Stimulated activated CD8-positive, alpha-beta memory T cell treated with anti-CD3 and anti-CD28 coated beads, Interleukin-12 subunit alpha, Interleukin-12 subunit beta, amount 100 ng/mL, for 4 hours (primary cell): Measurements from ENCODE around the gene KLB.
"Not testable (repeated sequence)": the region's sequence is repeated elsewhere in the genome, so short reads cannot be mapped to it uniquely, and the experiment has no call there.

Source experiments
- DNase-seq: peaks from one replicate; pipeline ENCODE4 v3.0.0-alpha.2; 2020; ENCODE audit warnings: low read depth

The KLB gene

DNA sequence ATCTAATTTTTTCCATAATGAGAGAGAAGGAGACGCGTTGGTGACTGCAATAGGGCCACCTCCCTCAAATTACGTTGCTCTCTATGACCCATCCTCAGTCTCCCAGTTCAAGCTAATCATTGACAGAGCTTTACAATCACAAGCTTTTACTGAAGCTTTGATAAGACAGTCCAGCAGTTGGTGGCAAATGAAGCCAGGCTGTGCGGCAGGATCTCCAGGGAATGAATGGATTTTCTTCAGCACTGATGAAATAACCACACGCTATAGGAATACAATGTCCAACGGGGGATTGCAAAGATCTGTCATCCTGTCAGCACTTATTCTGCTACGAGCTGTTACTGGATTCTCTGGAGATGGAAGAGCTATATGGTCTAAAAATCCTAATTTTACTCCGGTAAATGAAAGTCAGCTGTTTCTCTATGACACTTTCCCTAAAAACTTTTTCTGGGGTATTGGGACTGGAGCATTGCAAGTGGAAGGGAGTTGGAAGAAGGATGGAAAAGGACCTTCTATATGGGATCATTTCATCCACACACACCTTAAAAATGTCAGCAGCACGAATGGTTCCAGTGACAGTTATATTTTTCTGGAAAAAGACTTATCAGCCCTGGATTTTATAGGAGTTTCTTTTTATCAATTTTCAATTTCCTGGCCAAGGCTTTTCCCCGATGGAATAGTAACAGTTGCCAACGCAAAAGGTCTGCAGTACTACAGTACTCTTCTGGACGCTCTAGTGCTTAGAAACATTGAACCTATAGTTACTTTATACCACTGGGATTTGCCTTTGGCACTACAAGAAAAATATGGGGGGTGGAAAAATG lies at the start of gene KLB:
TSS of gene KLB (plus strand) at position 168 of the 821 bp plus-strand sequence. CDS start at position 188, 20 bp downstream.
- no peak for DNase-seq

GRCh38 chr4:39357002-39357401 lies 49.7 kb upstream of the KLB start:
- DNase-seq = no peak

- not testable (repeated sequence) for DNase-seq
Observed at GRCh38 chr4:39360611-39361010, 46.1 kb upstream of the KLB start.

- DNase-seq = no peak
Observed at GRCh38 chr4:39362827-39363226, 43.9 kb upstream of the KLB start.

DNA sequence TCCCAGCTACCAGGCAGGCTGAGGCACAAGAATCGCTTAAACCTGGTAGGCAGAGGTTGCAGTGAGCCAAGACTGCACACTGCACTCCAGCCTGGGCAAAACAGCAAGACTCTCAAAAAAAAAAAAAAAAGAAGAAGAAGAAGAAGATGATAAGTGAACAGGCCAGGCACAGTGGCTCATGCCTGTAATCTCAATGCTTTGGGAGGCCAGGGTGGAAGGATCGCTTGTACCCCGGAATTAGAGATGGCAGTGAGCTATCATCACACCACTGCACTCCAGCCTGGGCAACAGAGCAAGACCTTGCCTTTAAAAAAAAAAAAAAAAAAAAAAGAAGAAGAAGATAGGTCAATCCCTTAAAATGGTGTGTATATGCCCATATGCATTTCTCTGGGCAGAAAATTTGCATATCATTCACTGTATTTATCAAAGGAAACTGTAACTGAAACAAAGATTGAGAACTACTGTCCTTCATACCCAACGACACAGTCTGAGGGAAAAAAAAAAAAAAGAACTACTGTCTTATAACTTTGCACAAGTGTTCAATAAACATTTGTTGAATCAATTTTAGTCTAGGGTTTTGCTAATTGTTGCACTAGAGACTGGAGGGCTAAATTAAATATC lies 42.8 kb upstream of the KLB start:
- no peak for DNase-seq

DNA sequence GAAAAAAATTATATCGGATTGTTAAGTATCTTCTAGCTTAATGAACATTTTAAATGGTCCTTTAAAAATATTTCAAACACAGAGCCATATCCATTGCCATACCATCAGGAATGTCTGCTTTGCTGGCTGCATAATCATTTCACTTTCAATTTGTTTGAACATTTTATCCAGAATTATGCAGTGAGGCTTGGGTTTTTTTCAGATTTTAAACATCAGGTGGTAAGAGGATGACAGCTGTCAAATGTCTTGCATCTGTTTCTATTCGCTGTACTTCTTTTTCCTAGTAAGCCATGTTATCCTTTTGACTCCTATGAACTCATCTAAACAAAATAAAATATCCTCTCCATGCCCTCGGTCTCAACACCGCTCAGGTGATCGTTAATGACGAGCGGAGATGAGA lies 41.4 kb upstream of the KLB start:
- no peak for DNase-seq

DNA sequence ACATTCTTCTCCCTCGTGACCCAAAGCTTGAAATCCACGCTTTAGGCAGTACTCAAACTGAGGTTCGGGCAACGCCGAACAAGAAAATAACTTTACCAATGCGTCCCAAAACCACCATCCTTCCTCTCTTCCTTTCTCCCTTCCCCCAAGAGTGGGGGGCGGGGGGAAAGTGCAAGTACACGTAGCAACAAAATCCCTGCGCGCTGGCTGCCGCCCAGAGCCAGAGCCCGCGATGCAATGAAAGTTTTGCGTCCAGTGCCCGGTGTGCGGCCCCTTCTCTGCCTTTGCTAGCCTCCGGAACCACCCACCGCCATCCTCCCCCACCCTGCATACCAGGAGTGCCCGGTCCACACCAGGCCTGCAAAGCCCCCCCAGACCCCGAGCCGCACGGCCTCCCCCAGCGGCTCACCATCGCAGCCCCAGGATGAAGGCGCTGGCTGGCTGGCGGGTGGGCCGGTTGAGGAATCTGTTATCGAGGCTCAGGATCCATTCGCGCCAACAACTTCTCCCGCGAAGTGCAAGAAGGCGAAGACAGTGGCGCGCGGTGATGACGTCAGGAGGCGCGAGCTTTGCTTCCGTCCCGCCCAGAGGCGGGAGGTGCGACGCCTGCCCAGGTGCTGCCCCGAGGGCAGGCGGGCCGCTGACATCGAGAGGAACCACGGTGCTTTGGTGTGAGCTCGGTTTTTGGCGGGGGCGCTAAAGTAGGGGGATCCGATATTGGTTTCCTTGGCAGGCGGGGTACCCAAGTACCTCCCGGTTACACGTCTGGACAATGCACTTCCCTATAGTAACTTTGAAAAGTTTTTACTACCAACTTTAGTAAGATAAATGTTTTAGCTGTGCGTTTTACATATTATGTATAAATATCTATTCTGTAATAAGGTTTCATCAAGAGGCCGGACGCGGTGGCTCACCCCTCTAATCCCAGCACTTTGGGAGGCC lies 40.6 kb upstream of the KLB start, which contains the start of gene RFC1:
TSS of gene RFC1 (minus strand) at position 533 of the 942 bp plus-strand sequence. CDS start at position 412, 121 bp downstream.
- DNase-seq = peak; percentile 83

DNA sequence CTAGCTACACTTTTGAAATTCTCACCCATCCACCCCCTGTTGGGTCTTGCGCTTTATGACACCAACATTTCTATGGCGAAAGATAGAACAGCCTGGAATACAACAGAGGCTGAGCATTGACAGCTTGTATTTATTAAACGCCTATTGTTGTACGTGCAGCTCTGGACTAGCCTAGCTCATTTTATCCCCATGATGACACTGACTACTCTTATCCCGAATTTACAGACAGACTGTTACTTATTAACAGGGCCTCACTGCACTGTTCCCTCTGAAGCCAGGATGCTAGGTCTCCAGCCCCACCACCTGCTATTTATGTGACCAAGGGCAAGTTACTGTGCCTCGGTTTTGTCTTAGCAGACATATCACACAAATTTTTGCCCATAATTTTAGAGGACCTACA lies 39.6 kb upstream of the KLB start:
- DNase-seq = no peak

DNA sequence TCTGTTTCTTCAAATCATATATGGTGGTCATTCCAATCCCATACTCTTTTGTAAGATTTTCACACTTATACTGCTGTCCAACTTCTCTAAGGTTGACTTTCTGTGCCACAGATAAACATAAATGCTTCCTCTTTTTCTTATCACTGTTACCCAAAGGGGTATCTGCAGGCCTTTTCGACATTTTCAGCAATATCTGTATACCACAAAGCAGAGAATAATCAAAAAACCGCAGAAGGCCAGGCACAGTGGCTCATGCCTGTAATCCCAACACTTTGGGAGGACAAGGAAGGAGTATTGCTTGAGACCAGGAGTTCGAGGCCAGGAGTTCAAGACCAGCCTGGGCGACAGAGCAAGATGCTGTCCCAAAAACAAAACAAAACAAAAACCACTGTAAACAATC lies 37.4 kb upstream of the KLB start:
- DNase-seq = no peak

DNA sequence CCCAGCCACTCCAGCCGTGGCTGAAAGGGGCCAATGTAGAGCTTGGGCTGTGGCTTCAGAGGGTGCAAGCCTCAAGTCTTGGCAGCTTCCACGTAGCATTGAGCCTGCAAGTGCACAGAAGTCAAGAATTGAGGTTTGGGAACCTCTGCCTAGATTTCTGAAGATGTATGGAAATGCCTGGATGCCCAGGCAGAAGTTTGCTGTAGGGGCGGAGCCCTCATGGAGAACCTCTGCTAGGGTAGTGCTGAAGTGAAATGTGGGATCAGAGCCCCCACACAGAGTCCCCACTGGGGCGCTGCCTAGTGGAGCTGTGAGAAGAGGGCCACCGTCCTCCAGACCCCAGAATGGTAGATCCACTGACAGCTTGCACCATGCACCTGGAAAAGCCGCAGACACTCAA lies 35.5 kb upstream of the KLB start:
- not testable (repeated sequence) for DNase-seq

DNA sequence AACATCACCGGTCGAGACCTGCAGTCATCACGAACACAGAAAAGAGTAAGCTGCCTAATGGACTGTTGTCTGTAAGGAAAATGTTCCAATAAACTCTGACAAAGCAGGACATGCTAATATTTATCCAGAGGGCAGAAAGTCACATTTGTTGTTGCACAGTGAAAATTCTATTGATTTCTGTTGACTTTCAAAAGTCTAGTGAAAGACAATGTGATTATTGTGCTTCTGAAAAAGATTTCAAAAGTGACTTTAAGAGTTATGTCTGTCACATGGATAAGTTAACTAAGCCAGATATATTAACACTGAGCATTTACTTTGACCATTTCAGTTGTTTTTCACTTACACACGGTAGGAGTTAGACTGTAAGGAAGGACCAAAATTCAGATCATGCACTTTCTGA lies 31.3 kb upstream of the KLB start:
- no peak for DNase-seq

DNA sequence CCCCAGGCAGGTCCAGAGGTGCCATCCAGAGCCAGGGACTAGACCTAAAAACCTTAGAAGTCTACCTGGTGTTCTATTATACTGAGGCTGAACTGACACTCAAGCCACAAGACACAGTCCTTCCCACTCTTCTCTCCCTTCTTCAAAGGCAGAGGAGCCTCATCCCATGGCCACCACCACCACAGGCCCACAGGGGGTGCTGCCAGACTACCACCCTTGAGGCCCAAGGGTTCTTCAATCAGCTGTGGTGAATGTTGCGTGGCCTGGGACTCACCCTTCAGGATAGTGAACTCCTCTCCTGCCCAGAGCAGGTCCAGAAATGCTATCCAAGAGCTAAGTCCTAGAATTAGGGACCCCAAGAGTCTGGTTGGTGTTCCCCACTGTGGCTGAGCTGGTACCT lies 23.0 kb upstream of the KLB start:
- DNase-seq = no peak

GRCh38 chr4:39384563-39384962 lies 22.2 kb upstream of the KLB start:
- no peak for DNase-seq

DNA sequence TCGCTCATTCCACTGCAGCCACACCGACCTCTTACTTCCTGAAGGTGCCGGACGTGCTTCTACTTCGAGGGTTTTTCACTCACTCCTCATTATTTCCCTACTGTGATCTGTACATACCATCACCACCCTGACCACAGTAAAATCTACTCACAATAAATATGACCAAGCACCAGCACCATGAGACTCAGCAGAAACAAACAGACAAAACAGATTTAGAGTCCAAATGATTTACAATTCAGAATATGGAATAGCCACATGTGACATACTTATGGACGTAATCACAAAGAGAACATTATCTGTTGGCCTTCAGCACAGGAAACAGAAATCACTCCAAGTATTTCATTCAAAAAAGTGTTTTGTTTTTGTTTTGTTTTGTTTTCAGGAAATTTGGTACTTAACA lies 16.1 kb upstream of the KLB start:
- no peak for DNase-seq

GRCh38 chr4:39394706-39395105 lies 12.0 kb upstream of the KLB start:
- DNase-seq = no peak

GRCh38 chr4:39401640-39402039 lies 5.1 kb upstream of the KLB start:
- DNase-seq = not testable (repeated sequence)

DNA sequence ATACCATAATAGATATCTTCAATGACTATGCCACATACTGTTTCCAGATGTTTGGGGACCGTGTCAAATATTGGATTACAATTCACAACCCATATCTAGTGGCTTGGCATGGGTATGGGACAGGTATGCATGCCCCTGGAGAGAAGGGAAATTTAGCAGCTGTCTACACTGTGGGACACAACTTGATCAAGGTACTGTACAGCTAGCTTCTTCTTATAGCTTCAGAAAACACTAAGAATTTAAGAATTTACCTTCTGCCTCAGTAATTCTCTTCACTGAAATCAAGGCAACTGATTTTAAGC lies 805 bp downstream of the KLB start:
- DNase-seq = no peak

DNA sequence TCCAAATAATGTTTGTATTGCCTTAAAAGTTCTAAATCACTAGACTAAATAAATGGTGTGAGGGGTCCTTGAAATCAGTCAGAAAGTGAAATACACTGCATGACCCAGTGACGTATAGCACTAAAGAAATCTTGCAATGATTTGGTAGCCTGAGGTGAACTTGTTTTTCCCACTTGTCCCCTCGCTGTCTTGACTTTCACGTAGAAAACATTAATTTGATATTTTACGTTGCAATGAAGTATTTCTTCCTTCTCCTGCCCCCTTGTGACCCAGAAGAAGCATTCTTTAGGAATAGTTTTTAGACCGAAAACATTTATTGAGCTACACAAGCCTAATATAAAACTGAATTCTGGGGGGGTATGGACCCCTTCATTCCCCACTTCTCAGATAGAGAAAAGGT lies 3.7 kb downstream of the KLB start:
- DNase-seq = no peak

GRCh38 chr4:39411561-39411960 lies 4.8 kb downstream of the KLB start:
- DNase-seq = not testable (repeated sequence)

GRCh38 chr4:39415678-39416283 lies 9.1 kb downstream of the KLB start:
- DNase-seq = no peak

DNA sequence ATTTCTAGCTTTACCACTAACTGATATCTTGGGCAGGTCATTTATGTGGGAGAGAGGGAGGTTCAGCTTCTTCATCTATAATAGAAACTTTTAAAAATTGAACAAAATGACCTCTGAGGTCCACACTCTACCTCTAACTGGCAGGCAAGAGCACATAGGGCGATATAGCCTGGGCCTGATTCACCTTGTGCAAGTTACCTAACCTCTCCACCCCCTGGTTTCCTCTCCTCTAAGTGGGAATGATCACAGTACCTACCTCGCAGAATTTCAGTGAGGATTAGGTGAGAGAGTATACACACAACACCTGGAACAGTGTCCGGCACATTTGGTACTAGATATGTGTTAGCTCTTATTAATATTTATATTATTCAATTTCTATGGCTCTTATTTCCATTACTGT lies 15.5 kb downstream of the KLB start:
- no peak for DNase-seq

DNA sequence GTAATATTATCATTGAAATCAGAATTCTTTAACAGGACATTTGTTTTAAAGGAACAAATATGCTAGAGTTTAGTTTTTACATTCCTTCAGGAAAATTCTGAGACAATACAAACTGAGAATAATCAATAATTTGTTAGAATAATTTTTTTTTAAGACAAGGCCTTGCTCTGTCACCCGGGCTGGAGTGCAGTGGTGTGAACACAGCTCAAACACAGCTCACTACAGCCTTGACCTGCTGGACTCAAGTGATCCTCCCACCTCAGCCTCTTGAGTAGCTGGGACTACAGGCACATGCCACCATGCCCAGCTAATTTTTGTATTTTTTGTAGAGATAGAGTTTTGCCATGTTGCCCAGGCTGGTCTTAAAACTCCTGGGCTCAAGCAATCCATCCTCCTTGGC lies 18.6 kb downstream of the KLB start:
- DNase-seq = not testable (repeated sequence)
